ENCODE results near the gene CCDC182.

The CCDC182 gene

GRCh38 chr17:57782647-57783337 is 37.7 kb upstream of the CCDC182 start:
- no peak overlapping the region for H3K4me3 ChIP-seq (replicated peaks; ENCODE audit: low read depth, low read length)
- TF ChIP-seq CTCF (IDR thresholded peaks at IDR 0.05; ENCODE audit: low read depth, low read length, missing control alignments) = no peak
- no peak for DNase-seq (ENCODE audit: extremely low read depth, low read depth)

- DNase-seq (ENCODE audit: extremely low read depth, low read depth) = no peak
- no peak for TF ChIP-seq CTCF (IDR thresholded peaks at IDR 0.05; ENCODE audit: low read depth, low read length, missing control alignments)
- no peak overlapping the region for H3K4me3 ChIP-seq (replicated peaks; ENCODE audit: low read depth, low read length)
These were observed 37.0 kb upstream of the CCDC182 start for GRCh38 chr17:57782062-57782490.

- H3K4me3 ChIP-seq (replicated peaks; ENCODE audit: low read depth, low read length) = no peak overlapping the region
- DNase-seq (ENCODE audit: extremely low read depth, low read depth) = no peak
- no peak for TF ChIP-seq CTCF (IDR thresholded peaks at IDR 0.05; ENCODE audit: low read depth, low read length, missing control alignments)
These were observed 36.4 kb upstream of the CCDC182 start for GRCh38 chr17:57781386-57782061.

GRCh38 chr17:57779706-57780105 is 34.6 kb upstream of the CCDC182 start:
- DNase-seq (ENCODE audit: extremely low read depth, low read depth) = no peak
- TF ChIP-seq CTCF (IDR thresholded peaks at IDR 0.05; ENCODE audit: low read depth, low read length, missing control alignments) = no peak
- H3K4me3 ChIP-seq (replicated peaks; ENCODE audit: low read depth, low read length) = no peak overlapping the region

GRCh38 chr17:57778306-57778705 is 33.2 kb upstream of the CCDC182 start:
- no peak for DNase-seq (ENCODE audit: extremely low read depth, low read depth)
- no peak overlapping the region for H3K4me3 ChIP-seq (replicated peaks; ENCODE audit: low read depth, low read length)
- no peak for TF ChIP-seq CTCF (IDR thresholded peaks at IDR 0.05; ENCODE audit: low read depth, low read length, missing control alignments)

- TF ChIP-seq CTCF (IDR thresholded peaks at IDR 0.05; ENCODE audit: low read depth, low read length, missing control alignments) = no peak
- no peak for DNase-seq (ENCODE audit: extremely low read depth, low read depth)
These were observed 31.3 kb upstream of the CCDC182 start for GRCh38 chr17:57776366-57776765.

More at GRCh38 chr17:57776366-57776765, 31.3 kb upstream of the CCDC182 start:
- no peak overlapping the region for H3K4me3 ChIP-seq (replicated peaks; ENCODE audit: low read depth, low read length)

Measured in HFF-Myc (cell line).